Measurements from ENCODE around the gene CDK14.

The CDK14 gene

DNA sequence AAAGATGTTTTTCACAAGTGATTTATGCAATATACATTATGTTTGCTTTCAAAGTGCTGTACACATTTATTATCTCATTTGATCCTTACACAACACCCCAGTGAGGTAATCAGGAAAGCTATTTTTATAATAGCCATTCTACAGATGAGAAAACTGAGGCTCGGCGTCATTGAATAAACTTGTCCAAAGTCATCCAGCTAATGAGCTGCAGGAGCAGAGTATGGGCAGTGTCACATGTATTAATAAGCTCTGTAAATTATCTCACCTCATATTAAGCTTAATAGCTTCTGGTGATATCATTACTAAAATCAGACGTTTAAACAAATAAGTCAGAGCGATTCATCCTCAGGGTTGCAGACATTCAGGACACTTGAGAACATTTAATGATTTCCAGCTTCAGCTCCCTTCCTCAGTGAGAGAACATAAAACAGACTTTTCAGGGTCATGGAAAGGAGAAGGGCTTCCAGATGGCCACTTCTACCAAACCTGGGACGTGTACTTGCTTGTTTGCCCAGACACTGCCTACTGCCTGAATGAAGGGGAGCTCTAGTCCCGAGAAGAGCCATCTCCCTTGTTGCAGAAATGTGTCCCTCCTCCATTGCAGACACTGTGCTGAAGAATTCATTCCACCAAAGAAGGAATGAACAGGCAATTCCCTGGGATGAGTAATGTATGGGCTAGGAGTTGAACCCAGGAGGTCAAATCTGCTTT is 647.6 kb downstream of the CDK14 start:
- TF ChIP-seq, protein P1, sequence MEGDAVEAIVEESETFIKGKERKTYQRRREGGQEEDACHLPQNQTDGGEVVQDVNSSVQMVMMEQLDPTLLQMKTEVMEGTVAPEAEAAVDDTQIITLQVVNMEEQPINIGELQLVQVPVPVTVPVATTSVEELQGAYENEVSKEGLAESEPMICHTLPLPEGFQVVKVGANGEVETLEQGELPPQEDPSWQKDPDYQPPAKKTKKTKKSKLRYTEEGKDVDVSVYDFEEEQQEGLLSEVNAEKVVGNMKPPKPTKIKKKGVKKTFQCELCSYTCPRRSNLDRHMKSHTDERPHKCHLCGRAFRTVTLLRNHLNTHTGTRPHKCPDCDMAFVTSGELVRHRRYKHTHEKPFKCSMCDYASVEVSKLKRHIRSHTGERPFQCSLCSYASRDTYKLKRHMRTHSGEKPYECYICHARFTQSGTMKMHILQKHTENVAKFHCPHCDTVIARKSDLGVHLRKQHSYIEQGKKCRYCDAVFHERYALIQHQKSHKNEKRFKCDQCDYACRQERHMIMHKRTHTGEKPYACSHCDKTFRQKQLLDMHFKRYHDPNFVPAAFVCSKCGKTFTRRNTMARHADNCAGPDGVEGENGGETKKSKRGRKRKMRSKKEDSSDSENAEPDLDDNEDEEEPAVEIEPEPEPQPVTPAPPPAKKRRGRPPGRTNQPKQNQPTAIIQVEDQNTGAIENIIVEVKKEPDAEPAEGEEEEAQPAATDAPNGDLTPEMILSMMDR (IDR thresholded peaks at IDR 0.05; ENCODE audit: insufficient read depth, low read depth, low read length, missing control alignments), result no peak
- no peak for DNase-seq (ENCODE audit: low read depth)
- H3K4me3 ChIP-seq (ENCODE audit: low read depth, low read length), result no peak overlapping the region

DNA sequence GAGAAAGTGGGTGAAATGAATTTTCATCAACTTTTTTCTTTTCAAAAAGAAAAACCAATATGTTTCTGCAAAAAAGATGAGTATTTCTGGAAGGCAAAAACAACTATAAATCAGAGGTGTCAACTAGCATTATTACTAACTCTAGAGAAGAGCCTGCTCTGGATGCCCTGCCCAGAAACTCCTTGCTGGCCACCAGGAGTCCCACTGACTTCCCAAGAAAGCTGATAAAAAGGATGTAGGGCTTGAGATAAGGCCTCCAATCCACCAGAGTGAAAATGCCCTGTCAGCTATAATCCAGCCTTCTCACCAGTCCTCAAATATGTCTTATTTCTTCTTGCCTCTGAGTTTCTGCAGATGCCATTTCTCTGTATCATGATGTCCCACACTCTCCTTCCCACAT is 651.4 kb downstream of the CDK14 start:
- no peak overlapping the region for H3K4me3 ChIP-seq (ENCODE audit: low read depth, low read length)
- no peak for DNase-seq (ENCODE audit: low read depth)
- TF ChIP-seq, protein P1 (IDR thresholded peaks at IDR 0.05; ENCODE audit: insufficient read depth, low read depth, low read length, missing control alignments), result no peak

DNA sequence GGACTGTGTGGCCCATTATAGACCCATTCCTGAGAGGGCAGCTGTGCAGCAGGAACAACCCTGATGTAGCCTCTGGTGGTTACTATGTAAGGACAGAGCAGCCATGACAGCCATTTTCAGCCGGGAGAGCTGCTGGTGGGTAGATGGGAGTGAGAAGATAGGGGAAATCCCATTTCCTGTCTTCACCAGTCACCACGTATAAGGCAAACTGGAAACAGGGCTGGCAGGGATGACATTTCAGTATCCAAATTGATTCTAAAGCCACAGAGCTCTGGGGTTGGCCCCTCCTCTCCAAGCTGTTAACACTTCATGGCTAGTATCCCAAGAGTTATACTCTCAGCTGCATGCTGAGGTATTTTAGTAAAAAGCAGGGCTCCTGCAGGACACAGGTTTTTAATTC is 652.9 kb downstream of the CDK14 start:
- DNase-seq (ENCODE audit: low read depth), result no peak
- TF ChIP-seq, protein P1 (IDR thresholded peaks at IDR 0.05; ENCODE audit: insufficient read depth, low read depth, low read length, missing control alignments), result no peak
- H3K4me3 ChIP-seq (ENCODE audit: low read depth, low read length), result no peak overlapping the region

DNA sequence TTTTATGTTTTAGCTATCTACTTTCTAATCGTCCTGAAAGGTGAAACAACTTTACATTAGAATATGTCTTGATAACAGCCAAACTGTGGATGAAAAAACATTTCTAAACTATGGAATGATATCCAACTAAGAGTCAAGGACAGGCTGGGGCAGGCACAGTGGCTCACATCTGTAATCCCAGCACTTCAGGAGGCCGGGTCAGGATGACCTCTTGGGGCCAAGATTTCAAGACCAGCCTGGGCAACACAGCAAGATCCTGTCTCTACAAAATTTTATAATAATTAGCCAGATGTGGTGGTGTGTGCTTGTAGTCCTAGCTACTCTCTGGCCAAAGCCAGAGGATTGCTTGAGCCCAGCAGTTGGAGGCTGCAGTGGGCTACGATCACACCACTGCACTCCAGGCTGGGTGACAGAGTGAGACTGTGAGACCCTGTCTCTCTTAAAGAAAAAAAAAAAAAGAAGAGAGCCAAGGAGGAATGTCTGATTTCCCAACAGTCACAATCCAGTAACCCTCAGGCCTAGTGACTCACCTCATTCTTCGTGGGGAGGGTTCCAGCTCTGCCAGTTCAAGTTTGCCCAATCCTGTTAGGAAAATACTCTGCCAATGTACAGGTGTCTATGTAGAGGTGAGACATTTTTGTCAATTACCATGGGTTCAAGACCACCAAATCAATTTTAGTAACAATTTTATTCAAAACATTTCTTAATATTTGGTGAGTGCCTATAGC is 653.5 kb downstream of the CDK14 start:
- no peak for DNase-seq (ENCODE audit: low read depth)
- no peak overlapping the region for H3K4me3 ChIP-seq (ENCODE audit: low read depth, low read length)
- TF ChIP-seq, protein P1 (IDR thresholded peaks at IDR 0.05; ENCODE audit: insufficient read depth, low read depth, low read length, missing control alignments), result no peak

DNA sequence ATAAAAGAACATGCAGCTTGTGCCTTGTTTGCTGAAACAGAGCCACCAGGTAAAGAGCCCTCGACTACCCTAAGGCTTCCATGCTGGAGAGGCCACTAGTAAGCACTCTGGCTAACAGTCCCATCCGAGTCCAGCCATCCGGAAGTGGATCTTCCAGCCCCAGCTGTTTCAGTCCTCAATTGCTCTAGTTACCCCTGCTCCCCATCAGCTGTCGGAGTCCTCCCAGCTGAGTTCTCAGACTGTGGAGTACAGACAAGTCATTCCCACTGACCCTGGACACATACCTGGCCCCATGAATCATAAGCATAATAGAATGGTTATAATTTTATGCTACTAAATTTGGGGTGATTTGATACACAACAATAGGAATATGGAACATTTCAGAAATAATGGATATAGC is 654.6 kb downstream of the CDK14 start:
- TF ChIP-seq, protein P1 (IDR thresholded peaks at IDR 0.05; ENCODE audit: insufficient read depth, low read depth, low read length, missing control alignments), result no peak
- no peak overlapping the region for H3K4me3 ChIP-seq (ENCODE audit: low read depth, low read length)
- no peak for DNase-seq (ENCODE audit: low read depth)

DNA sequence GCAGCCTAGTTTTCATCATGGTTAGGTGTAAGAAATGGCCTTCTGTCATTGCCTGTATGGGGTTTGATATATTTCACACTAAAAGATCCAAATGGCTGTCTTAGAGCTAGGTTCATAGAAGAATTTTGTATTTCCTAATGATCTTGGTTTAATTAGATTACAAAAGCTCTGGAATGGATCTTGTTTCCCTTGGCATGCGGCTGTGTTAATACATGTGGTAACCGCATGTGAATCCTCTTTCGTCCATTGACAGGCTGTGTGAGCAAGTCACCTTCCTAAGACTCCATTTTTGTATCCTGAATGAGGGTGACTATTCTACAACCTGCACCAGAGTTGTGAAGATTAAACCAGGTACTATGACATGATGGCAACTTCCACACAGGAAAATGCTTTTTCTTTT is 655.8 kb downstream of the CDK14 start:
- no peak for DNase-seq (ENCODE audit: low read depth)
- TF ChIP-seq, protein P1 (IDR thresholded peaks at IDR 0.05; ENCODE audit: insufficient read depth, low read depth, low read length, missing control alignments), result no peak

More for the DNA sequence above, 655.8 kb downstream of the CDK14 start:
- H3K4me3 ChIP-seq (ENCODE audit: low read depth, low read length), result no peak overlapping the region

All from GM12865 (cell line).